Fibroblast of pulmonary artery (primary cell): Measurements from ENCODE around the gene TXN2.
"Not testable (repeated sequence)": the region's sequence is repeated elsewhere in the genome, so short reads cannot be mapped to it uniquely, and the experiment has no call there.

ENCODE experiments used
- DNase-seq: peaks from one replicate; pipeline ENCODE4 v3.0.0-alpha.2; 2010; ENCODE audit warnings: low read depth
- H3K4me3 ChIP-seq: replicated peaks from 2 replicates; pipeline ENCODE4 v1.5.1; 2011; ENCODE audit warnings: low read depth, mild to moderate bottlenecking, control low read depth, low read length, moderate library complexity
- TF ChIP-seq, protein P1 (sequence below): IDR thresholded peaks from 2 replicates; pipeline ENCODE4 v1.5.1; 2011; ENCODE audit warnings: mild to moderate bottlenecking, control low read depth, low read length, inconsistent platforms; ENCODE audit errors: missing control alignments

The TXN2 gene

DNA sequence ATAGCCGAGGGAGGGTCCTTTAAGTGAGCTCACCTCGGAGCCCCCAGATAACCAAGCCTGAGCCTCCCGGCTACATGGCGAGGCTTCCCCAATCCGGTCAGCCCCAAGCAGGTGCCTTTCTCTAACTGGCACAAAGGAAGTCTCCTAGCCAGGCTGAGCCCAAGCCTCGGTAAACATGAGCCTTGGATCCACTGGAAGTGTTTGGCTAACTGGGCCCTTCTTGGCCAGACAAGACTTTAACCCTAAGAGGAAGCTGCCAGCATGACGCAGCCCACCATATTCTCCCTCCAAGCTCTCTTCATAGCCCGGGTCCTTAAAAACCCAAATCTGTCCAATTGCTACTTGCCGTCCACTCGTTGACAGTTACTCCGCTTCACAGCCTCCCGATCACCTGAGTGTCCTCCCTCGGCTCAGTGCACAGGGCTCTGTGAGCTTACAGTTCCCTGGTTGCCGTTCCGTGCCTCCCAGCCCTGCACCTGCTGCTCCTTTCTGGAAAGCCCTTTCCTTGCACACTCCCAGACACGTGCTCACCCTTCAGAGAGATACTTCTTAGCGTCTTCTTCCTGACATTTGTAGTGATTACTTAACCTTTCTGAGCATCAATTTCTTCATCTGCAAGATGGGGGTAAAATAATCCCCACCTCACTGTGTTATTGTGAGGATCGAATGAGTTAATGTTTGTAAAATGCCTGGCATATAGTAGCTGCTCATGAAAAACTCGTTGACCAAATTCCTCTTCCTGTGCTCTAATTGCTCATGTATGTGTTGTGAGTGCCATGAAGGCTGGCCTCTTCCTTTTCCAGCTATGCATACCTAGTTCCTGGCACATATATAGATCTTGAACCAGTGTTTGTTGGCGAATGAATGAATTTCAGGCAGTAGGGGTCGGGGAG, 25.6 kb downstream of the TXN2 start:
- H3K4me3 ChIP-seq, result no peak overlapping the region
- TF ChIP-seq, protein P1, sequence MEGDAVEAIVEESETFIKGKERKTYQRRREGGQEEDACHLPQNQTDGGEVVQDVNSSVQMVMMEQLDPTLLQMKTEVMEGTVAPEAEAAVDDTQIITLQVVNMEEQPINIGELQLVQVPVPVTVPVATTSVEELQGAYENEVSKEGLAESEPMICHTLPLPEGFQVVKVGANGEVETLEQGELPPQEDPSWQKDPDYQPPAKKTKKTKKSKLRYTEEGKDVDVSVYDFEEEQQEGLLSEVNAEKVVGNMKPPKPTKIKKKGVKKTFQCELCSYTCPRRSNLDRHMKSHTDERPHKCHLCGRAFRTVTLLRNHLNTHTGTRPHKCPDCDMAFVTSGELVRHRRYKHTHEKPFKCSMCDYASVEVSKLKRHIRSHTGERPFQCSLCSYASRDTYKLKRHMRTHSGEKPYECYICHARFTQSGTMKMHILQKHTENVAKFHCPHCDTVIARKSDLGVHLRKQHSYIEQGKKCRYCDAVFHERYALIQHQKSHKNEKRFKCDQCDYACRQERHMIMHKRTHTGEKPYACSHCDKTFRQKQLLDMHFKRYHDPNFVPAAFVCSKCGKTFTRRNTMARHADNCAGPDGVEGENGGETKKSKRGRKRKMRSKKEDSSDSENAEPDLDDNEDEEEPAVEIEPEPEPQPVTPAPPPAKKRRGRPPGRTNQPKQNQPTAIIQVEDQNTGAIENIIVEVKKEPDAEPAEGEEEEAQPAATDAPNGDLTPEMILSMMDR, result no peak
- DNase-seq, result no peak

DNA sequence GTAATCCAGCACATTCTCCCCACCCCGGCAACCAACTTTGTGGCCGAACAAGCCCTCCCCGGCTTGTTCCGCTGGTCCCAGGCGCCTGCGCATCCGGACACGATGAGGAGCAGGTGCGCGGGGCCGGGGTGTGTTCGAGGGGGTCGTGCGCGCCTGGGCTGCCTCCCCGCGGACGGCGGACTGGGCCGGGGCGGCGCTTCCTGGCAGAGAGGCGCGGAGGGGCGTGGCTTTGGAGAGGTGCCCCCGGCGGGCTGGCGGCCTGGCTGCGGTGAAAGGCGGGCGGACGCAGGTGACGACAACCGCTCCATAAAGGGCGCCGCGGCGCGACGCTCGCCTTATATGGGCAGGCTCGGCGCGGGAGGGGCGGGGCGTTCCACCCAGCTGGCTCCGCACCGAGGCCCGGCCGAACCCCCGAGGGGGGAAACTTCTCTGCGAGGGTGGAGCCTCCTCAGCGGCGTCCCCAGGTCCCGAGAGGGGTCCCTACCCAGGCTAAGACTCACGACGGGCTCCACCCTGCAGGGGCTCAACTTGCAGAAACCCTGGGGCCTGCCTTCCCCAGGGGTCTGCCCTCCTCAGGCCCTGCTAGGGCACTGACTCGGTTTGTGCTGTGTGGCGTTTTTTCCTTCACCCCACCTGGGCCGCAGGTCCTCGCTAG, 26.4 kb downstream of the TXN2 start:
- TF ChIP-seq, protein P1, result no peak
- peak; percentile 88 for DNase-seq
- peak overlapping the region; percentile 45 for H3K4me3 ChIP-seq

DNA sequence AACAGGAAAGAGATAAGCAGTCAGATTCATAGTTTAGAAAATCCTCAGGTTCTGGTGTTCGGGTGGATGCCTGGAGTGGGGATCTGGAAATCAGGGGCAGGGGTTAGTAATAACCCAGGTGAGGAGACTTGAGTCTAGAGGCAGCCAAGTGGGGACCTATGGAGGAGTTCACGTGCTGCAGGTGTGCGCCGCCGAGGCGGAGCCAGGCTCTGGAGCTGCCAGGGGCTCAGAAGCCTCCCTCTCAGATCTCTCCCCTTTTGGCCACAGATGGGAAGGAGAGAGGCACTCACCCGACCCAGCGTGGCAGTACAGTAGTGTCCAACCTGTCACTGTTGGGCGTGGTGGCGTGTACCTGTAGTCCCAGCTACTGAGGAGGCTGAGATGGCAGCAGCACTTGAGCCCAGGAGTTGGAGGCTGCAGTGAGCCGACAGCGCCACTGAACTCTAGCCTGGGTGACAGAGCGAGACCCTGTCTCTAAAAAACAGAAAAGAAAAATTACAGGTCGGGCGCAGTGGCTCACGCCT, 27.5 kb downstream of the TXN2 start:
- TF ChIP-seq, protein P1, result no peak
- DNase-seq, result no peak
- H3K4me3 ChIP-seq, result no peak overlapping the region

DNA sequence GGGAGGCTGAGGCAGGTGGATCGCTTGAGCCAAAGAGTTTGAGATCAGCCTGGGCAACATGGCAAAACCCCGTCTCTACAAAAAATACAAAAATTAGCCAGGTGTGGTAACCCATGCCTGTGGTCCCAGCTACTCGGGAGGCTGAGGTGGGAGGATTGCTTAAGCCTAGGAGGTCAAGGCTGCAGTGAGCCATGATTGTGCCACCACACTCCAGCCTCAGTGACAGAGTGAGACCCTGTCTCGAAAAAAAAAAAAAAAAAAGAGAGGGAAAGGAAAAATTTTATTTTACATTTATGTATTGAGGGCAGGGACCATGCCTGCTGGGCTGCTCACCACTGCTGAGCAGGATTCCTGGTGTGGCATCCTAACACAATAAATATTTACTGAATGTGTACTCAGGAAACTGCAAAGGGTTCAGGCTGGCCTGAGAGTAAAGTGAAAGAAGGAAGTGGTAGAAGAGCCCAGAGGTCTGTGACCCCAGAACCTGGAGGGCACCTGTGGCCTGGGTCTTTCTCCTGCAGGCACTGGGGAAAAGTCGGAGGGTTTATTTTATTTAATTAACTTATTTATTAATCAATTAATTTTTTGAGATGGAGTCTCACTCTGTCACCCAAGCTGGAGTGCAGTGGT, 28.3 kb downstream of the TXN2 start:
- not testable (repeated sequence) for DNase-seq

DNA sequence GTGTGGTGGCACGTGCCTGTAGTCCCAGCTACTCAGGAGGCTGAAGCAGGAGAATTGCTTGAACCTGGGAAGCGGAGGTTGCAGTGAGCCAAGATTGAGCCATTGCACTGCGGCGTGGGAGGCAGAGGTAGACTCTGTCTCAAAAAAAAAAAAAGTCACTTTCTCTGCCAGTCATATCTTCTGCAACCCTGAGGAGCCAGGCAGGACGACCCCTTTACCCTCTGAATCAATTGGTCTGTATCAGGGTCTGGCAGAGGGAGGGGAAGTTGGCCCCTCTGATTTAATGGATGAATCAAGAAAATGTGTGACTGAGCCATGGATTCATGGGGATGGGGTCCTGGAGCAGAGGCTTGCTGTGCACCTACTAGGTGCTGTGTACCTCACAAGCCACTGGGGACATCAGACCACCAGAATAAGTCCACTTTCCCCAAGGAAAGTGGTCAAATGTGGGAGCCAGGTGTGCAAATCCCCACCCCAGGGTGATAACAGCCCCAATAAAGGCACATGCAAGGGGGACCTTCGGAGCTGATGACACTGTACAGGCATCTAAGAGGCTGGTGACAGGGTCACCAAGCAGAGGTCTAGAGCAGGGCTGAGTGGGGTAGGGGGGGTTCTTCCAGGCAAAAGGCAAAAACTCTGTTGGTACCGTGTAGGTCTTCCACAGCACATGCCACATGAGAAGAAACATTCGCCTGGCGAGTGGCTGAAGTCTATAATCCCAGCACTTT, 29.0 kb downstream of the TXN2 start:
- TF ChIP-seq, protein P1, result no peak
- H3K4me3 ChIP-seq, result no peak overlapping the region
- no peak for DNase-seq

More for the DNA sequence above, 28.3 kb downstream of the TXN2 start:
- not testable (repeated sequence) for H3K4me3 ChIP-seq

DNA sequence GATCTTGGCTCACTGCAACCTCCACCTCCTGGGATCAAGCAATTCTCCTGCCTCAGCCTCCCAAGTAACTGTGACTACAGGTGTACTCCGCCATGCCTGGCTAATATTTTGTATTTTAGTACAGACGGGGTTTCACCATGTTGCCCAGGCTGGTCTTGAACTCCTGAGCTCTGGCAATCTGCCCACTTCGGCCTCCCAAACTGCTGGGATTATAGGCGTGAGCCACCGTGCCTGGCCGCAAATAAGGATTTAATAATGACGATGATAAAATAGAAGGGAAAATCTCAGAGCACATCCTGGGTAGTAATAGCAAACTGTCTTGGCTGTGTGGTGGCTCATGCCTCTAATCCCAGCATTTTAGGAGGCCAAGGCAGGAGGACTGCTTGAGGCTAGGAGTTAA, 30.5 kb downstream of the TXN2 start:
- H3K4me3 ChIP-seq, DNase-seq: not testable (repeated sequence)

DNA sequence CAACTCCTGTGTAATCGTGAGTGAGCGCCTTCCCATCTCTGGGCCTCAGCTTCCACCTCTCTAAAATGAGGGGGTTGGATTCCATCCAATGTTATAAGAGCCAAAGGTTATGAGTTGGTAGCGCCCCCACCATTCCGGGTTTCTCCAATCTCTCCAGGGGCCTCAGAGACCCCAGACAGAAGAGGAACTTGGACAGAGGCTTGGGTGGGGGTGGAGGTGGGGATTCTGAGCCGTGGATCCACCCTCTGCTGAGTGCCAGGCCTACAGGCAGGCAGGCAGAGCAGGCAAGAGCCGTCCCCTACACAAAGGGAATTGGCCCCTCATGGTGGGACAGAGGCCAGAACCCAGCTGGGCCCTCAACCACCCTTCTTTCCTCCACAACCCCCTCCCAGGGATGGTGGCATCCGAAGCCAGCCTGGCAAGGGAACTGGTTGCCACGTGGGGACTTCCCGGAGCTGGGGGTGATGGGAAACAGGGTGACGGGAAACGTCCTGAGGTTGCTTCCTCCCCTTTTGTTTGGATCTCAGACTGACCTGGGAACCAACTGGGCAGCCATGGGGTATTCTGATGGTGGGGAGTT, 31.8 kb downstream of the TXN2 start:
- DNase-seq, result no peak
- TF ChIP-seq, protein P1, result no peak
- no peak overlapping the region for H3K4me3 ChIP-seq
